Small intestine (tissue), 7 donors: ENCODE data around the gene POFUT2. TPM values are rescaled to one million over a fixed set of nuclear protein-coding genes. Genes with fewer than 3 reads are reported as not detected.

Source experiments
- DNase-seq, 2 donors: peaks; one replicate each; pipeline versions ENCODE4 v3.0.0 to v3.0.0-alpha.2; 2013
- FAIRE-seq: peaks from 2 replicates; lab custom pipeline; 2012; peaks lifted over from hg19 to GRCh38; lab: Jason Lieb, UNC
- H3K27ac ChIP-seq, 3 donors: one replicate each; pipeline ENCODE4 v1.5.1; 2013; ENCODE audit warnings: low read length in 2 of 3, mild to moderate bottlenecking in 2 of 3, control low read depth in 1 of 3, inconsistent platforms in 1 of 3, low read depth in 1 of 3, moderate library complexity in 1 of 3
- H3K27me3 ChIP-seq, 3 donors: one replicate each; pipeline ENCODE4 v1.6.1; 2013; ENCODE audit warnings: low read length in 3 of 3, inconsistent platforms in 1 of 3; ENCODE audit not compliant: control insufficient read depth in 3 of 3, insufficient read depth in 3 of 3
- H3K36me3 ChIP-seq, 3 donors: one replicate each; pipeline ENCODE4 v1.6.1; 2013; ENCODE audit warnings: low read length in 3 of 3, inconsistent platforms in 1 of 3, low read depth in 1 of 3, mild to moderate bottlenecking in 1 of 3, moderate library complexity in 1 of 3; ENCODE audit not compliant: control insufficient read depth in 3 of 3, insufficient read depth in 2 of 3
- H3K4me1 ChIP-seq, 3 donors: one replicate each; pipeline ENCODE4 v1.6.1; 2013; ENCODE audit warnings: low read length in 2 of 3, inconsistent platforms in 1 of 3, low read depth in 1 of 3, mild to moderate bottlenecking in 1 of 3, moderate library complexity in 1 of 3; ENCODE audit not compliant: control insufficient read depth in 3 of 3, insufficient read depth in 2 of 3
- H3K4me3 ChIP-seq, 3 donors: one replicate each; pipeline ENCODE4 v1.5.1; 2013; ENCODE audit warnings: low read length in 3 of 3, control low read depth in 1 of 3, inconsistent platforms in 1 of 3, low read depth in 1 of 3, mild to moderate bottlenecking in 1 of 3, moderate library complexity in 1 of 3
- H3K9me3 ChIP-seq, 2 donors: one replicate each; pipeline ENCODE4 v1.6.1; 2013; ENCODE audit warnings: low read depth in 1 of 2, low read length in 1 of 2; ENCODE audit not compliant: control insufficient read depth in 2 of 2, insufficient read depth in 1 of 2
- WGBS, 3 donors: extraction: QIAGEN DNeasy Blood & Tissue Kit; methylation state at CpG; one replicate each; pipeline ENCODE4 v1.1.7; 2013; 5-methylcytosine and 5-hydroxymethylcytosine counted together
- polyA plus RNA-seq, 4 donors: library from polyadenylated mRNA; stranded (reverse) in 3 of 4; unstranded in 1 of 4; fragments of 200-250 nt in 3 of 4; fragments of 120-200 nt in 1 of 4; gene quantifications; one replicate each; pipeline versions ENCODE4 v1.2.1 to v1.2.3, GENCODE V29; 2013
- donor health status: healthy with polysubstance abuse.
- donor health status: control.
- donor health status: control.
- donor health status: Bipolar disorder and iron deficiency.
- donor health status: healthy.

POFUT2 gene
- polyA plus RNA-seq, 4 donors, result 13.5 to 34.4 (median 26.9) TPM

DNA sequence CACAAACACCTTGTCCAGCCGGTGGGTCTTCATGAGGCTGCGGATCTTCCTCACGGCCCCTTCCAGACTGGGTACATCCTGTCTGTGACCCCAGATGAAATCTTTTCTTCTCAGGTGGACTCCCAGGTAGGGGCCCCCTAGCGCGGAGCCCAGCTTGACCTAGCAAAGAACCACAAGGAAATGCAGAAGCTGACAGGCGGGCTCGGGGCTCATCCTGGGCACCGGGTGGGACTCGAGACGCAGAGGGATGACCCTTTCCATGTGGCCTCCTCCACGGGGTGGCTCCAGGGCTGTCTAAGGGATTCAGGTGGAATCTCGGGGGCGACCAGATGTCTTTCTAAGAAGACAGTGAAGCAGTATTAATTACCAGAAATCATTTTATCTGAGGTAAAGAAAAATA, 17.8 kb downstream of the POFUT2 start:
- DNase-seq (no peak), FAIRE-seq (no peak)
- Histone ChIP-seq H3K27ac (no peak overlapping the region), H3K4me3 (no peak overlapping the region), H3K4me1 (no peaks in the 10 kb centered on the region), H3K36me3 (peaks cover 9 to 42% (median 21%) of the 10 kb centered on the region in 3 donors), H3K27me3 (no peaks in the 10 kb centered on the region), H3K9me3 (peaks cover 0 to 12% of the 10 kb centered on the region in 2 donors)
- 94 to 98% (median 98%) methylated on average over 13 of the region's 13 CpGs for WGBS, 3 donors

DNA sequence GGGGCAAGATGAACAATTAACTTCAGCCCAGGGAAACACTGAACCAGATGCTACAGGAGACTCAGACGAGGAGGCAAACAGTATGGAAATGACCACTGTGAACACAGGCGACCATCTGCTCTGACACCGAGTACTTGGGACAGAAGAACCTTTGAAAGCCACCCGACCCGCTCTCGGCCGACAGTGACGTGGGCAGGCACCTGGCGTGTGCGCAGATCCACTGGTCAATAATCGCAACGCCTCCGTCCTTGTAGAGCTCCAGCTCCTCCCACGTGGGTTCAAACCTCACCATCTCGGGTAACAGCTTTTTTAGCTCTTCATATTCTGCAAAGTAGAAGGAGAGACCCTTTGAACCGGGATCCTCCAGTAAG, 20.3 kb downstream of the POFUT2 start:
- 95 to 96% (median 95%) methylated on average over 16 of the region's 16 CpGs for WGBS, 3 donors
- DNase-seq, result no peak

DNA sequence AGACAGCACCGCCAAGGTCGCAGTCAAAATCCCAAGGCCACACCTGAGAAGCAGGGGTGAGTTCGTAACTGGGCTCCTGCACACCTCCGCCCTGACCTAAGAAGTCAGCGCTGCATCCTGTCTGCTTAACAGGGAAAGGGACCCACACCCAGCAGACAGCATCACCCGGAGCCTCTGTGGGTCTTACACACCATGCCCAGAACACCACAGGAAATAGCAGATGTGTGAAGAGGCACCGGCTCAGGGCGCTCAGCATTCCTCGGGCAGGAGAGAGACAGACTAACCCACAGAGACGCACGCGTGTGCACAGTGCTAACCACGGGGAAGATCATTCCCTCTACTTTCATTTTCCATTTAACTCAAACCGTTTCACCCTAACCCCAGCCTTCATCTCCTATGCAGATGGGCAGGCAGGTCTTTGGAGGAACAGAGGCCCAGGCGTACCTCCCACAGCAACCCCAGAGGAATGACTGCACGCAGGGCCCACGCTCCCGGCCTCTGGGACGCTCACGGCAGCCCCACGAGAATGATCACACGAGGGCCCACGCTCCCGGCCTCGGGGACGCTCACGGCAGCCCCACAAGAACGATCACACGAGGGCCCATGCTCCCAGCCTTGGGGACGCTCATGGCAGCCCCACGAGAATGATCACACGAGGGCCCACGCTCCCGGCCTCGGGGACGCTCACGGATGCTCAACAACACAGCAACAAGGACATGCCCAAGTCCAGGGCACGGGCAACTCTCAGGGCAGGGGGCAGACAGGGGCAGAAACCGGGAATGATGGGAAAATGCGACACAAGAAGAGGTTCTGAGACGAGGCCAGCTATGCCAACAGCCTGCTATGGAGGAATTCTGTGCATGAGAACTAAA, 20.9 kb downstream of the POFUT2 start:
- FAIRE-seq (no peak), DNase-seq (peak in 1 of 2 donors; percentile 39)
- H3K9me3 ChIP-seq, result peaks cover 0 to 11% of the 10 kb centered on the region in 2 donors
- no peak overlapping the region for H3K4me3 ChIP-seq
- peaks cover 0 to 5% (median 0%) of the 10 kb centered on the region in 3 donors for H3K4me1 ChIP-seq
- H3K36me3 ChIP-seq, result peaks cover 8 to 63% (median 20%) of the 10 kb centered on the region in 3 donors
- H3K27me3 ChIP-seq, result no peaks in the 10 kb centered on the region
- WGBS, 3 donors, result 79 to 91% (median 82%) methylated on average over 41 of the region's 41 CpGs
- peak overlapping the region in 1 of 3 donors; percentile 69 for H3K27ac ChIP-seq

More for the DNA sequence above, 20.3 kb downstream of the POFUT2 start:
- Histone ChIP-seq H3K9me3 (peaks cover 0 to 11% of the 10 kb centered on the region in 2 donors), H3K27me3 (no peaks in the 10 kb centered on the region), H3K4me1 (peaks cover 0 to 3% (median 0%) of the 10 kb centered on the region in 3 donors), H3K4me3 (no peak overlapping the region), H3K27ac (no peak overlapping the region), H3K36me3 (peaks cover 8 to 63% (median 20%) of the 10 kb centered on the region in 3 donors)
- no peak for FAIRE-seq

DNA sequence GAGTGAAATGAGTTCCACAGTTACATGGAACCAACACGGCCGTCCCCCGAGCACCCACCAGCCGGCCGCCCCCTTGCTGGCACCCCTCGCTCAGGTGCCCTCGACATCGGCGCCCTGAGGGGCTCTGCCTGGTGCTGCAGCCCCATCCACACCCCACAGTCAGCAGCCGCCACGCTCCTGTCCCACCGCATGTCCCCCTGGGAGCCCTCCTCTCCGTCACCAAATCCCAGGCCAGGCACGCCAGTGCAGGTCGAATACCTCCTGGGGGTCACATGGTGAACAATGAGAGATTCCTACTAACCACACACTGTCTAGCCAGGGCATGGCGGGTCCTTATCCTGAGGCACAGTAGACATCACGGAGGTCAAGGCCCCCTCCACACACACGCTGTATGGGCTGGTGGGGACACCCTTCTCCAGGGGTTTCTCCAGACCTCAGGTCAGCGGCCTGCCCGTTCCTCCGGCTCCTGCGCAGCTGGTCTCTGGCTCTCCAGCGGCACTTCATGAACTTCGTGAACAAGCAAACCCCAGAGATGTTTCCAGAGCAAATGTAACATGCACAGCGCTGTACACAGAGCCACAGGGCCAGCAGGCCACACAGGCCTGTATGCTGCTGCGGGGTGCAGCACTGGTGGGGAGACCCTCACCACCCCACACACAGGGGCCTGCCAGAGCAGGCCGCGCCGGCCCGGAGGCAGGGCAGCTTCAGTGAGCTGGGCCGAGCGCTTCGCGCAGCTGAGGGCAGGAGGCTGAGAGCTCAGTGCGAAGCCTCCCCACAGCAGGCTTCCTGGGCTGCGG, 21.8 kb downstream of the POFUT2 start:
- peaks cover 0 to 7% of the 10 kb centered on the region in 2 donors for H3K9me3 ChIP-seq
- 91 to 95% (median 94%) methylated on average over 28 to 36 of the region's 36 CpGs for WGBS, 3 donors
- peaks cover 8 to 63% (median 17%) of the 10 kb centered on the region in 3 donors for H3K36me3 ChIP-seq
- DNase-seq (no peak), FAIRE-seq (no peak)
- H3K4me3 ChIP-seq, result no peak overlapping the region
- peaks cover 0 to 5% (median 0%) of the 10 kb centered on the region in 3 donors for H3K4me1 ChIP-seq
- no peaks in the 10 kb centered on the region for H3K27me3 ChIP-seq
- peak overlapping the region in 1 of 3 donors; percentile 69 for H3K27ac ChIP-seq

DNA sequence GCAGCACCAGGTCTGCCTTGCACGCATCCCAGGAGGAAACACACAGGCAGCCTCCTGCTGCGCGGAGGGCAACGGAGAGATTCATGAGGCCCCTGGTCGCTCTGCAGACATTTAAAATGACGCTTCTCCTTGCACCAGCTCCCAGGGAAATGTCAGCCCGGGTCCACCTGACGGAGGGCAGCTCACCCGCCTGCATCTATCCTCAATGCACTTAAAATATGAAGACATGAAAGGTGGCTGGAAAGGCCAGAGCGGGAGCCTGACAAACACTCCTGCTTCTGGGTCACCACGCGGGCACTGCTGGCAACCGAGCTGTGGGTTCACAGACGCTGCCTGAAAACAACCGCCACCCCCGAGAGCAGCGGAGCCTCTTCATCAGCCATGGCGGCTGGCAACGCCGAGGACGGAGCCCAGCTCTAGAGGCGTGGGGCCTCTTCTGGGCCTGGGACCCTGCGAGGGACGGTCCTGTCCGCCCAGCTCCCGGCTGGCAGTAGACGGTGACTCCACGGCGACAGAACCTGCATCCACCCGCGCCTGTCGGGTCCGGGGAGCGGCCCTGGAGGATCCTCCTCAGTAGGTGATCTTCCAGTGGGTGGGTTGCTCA, 22.7 kb downstream of the POFUT2 start:
- FAIRE-seq (no peak), DNase-seq (no peak)
- 94 to 95% (median 94%) methylated on average over 34 of the region's 34 CpGs for WGBS, 3 donors
- no peak overlapping the region for H3K27ac ChIP-seq
- no peaks in the 10 kb centered on the region for H3K9me3 ChIP-seq
- H3K36me3 ChIP-seq, result peaks cover 8 to 56% (median 9%) of the 10 kb centered on the region in 3 donors
- peaks cover 0 to 5% (median 0%) of the 10 kb centered on the region in 3 donors for H3K4me1 ChIP-seq
- H3K27me3 ChIP-seq, result no peaks in the 10 kb centered on the region
- no peak overlapping the region for H3K4me3 ChIP-seq

DNA sequence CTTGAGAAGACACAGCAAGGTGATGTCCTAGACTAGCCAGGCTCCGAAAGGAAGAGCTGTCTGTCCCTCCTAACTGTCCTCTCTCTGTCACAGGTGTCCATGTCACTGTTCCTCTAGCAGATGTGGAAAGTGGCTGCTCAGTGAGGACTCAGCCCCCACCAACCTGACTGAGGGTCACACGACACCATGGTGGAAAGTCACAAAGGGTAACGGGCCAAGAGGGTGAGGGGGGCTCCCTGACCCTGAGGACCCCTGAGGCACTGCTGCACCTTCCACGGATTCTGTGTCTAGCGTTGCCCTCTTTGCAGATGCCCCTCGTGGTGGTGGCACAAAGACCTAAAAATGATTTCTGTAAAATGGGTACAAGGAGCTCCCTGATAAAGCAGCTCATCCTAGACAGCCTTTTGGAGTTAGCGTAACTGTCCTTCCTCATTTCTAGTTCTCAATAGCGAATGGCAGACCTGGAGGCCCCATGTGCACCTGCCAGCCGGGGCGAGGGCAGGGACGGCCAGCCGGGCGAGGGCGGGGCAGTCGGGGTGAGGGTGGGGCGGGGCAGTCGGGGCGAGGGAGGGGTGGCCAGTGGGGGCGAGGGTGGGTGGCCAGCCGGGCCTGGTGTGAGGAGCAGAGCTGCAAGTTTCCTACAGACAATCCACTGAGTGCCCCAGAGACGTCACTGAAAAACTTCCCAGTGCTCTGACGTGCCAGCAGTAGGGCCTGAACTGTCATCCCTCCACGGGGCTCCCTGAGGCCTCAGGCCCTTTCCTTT, 23.4 kb downstream of the POFUT2 start:
- H3K9me3 ChIP-seq, result no peaks in the 10 kb centered on the region
- WGBS, 3 donors, result 53 to 80% (median 54%) methylated on average over 22 to 23 of the region's 23 CpGs
- no peaks in the 10 kb centered on the region for H3K27me3 ChIP-seq
- peaks cover 0 to 5% (median 0%) of the 10 kb centered on the region in 3 donors for H3K4me1 ChIP-seq
- peaks cover 8 to 51% (median 9%) of the 10 kb centered on the region in 3 donors for H3K36me3 ChIP-seq
- DNase-seq, result no peak
- FAIRE-seq, result no peak
- no peak overlapping the region for H3K27ac ChIP-seq
- H3K4me3 ChIP-seq, result no peak overlapping the region

DNA sequence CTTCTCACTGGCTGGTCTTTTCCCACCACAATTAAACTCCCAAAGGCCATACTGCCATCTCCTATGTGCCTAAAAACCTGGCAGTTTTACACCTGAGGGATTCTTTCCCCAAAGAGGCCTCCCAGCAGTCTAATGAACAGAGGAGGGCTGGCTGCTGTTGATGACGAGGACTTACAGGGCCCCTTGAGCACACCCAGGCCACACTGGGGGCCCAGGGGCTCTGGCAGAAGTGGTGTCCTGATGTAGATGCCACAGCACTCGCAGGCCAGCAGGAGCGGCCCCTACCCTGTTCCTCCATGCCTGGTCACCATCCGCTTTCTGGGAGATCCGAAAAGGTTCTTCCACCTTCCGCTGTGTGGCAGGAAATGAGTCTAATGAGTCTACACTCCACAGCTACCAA, 24.2 kb downstream of the POFUT2 start:
- peaks cover 8 to 51% (median 9%) of the 10 kb centered on the region in 3 donors for H3K36me3 ChIP-seq
- DNase-seq (no peak), FAIRE-seq (no peak)
- no peak overlapping the region for H3K27ac ChIP-seq
- 89 to 95% (median 89%) methylated on average over 6 of the region's 6 CpGs for WGBS, 3 donors
- H3K4me1 ChIP-seq, result peaks cover 0 to 5% (median 0%) of the 10 kb centered on the region in 3 donors
- no peaks in the 10 kb centered on the region for H3K9me3 ChIP-seq
- H3K27me3 ChIP-seq, result peaks cover 0 to 1% (median under 1%) of the 10 kb centered on the region in 3 donors
- no peak overlapping the region for H3K4me3 ChIP-seq
